Hindlimb muscle (tissue), 1 donor: ENCODE data around the gene HIGD1C. TPM values are rescaled to one million over a fixed set of nuclear protein-coding genes. Genes with fewer than 3 reads are reported as not detected.
"Not testable (repeated sequence)": the region's sequence is repeated elsewhere in the genome, so short reads cannot be mapped to it uniquely, and the experiment has no call there.

Experiments
- DNase-seq: peaks from one replicate; pipeline ENCODE4 v3.0.0-alpha.2; 2013
- polyA plus RNA-seq: library from polyadenylated mRNA; unstranded; fragments of 120-200 nt; gene quantifications from one replicate; pipeline ENCODE4 v1.2.1, GENCODE V29; 2013; ENCODE audit not compliant: insufficient read length

The HIGD1C gene
- polyA plus RNA-seq, 1 donor, result not detected

DNA sequence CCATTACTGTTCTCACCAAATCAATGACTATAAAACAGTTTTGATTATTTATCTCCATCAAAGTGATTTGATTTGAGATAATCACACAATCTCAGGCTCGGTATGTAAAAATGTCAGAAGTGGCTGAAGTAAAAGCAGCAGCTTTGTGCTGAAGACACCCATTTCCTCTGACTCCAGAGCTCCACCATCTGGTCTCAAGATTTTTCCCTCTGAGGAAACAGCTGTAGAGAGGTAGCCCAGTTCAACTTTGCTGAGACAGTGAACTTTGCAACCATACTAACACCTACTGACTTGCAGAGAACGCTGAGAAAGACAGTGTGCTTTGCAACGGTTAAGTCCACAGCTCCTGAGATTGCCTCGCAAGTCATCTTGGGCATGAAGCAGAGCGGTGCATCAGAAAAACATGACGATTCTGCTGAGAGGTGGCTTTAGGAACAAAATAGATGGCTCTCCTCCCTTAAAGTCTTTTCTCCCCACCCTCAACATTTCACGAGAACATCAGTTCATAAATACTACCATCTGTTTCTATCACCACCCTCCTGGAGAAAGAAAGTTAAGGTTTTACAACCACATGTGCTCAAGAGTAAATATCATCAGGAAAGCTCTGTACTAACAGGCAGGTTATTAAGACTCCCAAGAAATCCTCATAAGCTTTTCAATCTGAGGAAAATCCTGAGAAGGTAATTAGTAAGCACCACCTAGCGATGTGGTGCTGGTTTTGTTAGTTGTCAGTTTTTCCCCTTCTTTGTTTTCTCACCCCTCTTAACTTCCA is 34.8 kb downstream of the HIGD1C start:
- DNase-seq, result peak; percentile 70

DNA sequence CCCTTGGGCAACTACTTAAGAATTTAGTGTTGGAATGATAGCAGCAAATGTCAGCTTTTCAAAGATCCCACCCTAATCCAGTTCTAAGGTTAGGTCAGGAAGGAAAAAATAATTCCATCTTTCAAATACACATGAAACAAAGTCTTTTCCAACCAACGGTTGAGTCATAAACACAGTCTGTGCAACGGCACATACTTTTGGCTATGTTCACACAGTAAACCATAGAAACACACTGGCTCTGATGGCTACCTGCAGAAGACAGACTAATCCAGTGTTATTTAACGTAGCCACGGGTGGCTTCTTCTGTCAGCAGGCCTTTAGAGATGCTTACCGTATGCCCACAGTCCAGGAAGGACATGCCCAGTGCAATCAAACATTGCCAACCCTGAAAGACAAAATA is 35.7 kb downstream of the HIGD1C start:
- no peak for DNase-seq

DNA sequence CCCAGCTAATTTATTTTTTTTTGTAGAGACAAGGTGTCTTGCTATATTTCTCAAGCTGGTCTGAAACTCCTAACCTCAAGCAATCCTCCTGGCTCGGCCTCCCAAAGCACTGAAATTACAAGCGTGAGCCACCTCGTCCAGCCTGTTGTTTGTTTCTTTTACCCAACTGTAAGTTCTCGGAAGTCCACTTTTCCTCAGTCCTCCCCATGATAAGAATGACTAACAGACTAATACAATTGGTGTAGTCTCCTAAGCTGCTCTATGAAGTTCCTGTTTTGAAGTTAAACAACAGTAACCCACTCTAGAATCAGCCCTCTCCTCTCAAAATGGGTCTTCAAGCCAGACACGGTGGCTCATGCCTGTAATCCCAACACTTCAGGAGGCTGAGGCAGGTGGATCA is 36.5 kb downstream of the HIGD1C start:
- DNase-seq, result no peak

DNA sequence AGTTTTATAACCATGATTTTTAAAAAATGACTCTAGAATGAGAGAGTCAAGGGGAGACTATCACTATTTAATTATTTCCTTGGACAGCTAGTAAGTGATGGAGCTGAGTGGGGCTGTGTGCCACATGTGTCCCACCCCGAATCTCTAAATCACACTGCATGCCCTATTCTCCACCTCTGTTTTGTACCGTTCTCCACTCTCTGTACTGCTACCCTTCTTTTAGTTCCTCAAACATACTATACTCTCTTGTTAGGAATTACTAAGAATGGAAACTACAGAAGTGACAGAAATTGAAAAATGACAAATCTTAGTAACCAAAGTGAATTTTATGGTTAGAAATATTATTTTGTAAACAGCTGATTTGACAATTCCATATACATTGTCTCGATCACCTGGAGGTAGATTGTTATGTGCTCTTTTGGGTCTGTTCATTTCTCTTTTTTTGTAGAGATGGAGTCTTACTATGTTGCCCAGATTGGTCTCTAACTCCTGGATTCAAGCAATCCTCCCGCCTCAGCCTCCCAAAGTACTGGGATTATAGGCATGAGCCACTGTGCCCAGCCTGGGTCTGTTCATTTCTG is 37.9 kb downstream of the HIGD1C start:
- DNase-seq, result no peak

DNA sequence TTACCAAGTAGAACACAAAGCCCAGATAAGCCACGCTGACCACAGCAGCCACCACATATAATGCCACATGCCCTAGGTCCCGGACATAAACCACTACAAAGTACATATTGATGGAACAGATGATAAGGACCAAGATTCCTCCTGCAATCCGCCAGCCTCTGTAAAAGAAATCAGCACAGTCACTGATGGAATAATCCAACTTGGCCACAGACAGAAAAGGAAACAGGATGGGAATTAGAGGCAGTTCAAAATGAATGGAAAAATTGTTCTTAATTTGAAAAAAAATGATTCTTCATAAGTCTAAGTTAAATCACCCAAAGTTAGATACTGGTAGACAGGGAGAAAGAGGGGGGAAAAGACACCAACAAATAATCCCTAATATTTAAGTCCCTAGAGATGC is 38.4 kb downstream of the HIGD1C start:
- no peak for DNase-seq

DNA sequence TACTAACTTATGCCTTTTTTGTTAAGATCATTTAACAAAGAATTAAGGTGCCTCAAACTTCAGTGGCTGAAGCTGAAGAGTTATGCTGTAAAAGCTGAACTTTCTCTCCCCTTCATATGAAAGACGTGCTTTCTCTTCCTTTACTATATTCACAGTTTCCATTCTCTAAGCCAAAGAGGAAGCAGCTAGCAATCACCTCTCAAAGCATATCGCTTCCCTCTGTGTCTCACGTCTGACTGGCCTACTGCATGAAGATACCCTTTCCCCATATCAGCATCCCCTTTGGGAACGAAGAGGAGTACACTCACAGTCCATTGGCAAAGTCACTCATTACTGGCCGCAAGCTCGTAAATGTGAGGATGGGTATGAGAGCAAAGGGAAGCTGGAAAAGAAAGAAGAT is 38.9 kb downstream of the HIGD1C start:
- DNase-seq, result no peak

DNA sequence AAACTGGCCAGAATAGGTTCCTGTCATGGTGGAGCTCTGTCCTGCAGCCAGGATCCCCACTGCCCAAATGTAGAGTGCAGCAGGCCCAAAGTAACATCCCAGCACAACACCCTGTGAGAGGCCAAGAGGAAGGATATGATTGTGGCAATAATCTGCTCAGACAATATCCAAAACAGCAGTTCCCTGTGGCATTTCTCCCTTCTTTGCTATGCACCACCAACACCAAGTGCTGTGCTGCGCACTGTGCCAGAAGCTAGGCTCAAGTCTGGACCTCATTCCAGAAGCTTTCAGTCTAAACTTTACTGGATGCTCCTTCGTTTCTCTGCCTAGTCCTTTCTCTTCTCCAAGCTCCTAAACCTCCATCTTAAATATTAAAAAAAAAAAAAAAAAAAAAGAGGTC is 40.5 kb downstream of the HIGD1C start:
- DNase-seq, result no peak

DNA sequence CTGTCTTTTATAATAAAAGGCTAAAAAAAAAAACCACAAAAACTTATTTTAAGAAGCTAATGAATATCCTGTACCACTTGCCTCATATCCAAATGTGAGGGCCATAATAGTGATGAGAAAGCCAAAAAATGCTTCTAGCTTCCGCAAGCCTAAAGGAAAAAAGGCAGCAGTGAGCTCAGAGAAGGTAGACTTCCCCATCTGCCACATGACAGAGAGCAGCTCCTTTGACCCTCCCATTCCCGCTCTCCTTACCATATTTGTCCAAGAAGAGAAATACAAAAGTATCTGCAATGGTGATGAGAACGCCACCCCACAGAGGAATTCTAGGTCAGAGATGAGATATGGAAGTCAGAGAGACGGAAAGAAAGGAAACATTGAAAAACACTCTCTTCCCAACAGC is 46.7 kb downstream of the HIGD1C start:
- no peak for DNase-seq

DNA sequence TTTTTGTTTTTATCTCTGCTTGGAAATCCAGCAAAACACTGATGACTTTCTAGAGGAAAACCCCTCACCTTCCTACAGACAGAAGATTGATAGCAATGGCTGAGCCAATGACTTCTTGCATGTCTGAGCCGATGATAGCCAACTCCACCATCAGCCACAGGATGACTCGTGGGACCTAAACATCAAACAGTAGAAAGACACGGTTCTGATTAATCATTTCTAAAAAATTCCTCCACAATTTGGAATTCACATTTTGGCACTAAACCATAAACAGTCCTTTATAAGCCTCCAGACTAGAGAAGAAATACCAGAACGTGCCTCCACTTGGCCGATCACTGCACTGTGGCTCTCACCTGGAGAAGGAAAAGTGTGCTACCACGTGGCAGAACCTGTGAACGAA is 47.9 kb downstream of the HIGD1C start:
- no peak for DNase-seq

DNA sequence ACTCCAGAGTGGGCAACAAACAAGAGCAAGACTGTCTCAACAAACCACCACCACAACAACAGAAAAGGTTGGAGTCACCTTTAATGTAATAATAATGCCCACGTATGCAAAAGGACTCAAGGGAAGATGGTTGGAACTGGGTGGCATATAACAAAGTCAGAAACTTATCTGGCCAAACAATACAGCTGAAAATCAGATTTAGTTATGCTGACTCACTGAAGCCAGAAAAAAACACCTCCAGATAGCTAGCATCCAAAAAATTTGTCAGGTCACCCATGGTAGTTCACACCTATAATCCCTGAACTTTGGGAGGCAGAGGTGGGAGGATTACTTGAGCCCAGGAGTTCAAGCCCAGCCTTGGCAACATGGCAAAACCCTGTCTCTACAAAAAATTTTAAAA is 49.5 kb downstream of the HIGD1C start:
- no peak for DNase-seq

DNA sequence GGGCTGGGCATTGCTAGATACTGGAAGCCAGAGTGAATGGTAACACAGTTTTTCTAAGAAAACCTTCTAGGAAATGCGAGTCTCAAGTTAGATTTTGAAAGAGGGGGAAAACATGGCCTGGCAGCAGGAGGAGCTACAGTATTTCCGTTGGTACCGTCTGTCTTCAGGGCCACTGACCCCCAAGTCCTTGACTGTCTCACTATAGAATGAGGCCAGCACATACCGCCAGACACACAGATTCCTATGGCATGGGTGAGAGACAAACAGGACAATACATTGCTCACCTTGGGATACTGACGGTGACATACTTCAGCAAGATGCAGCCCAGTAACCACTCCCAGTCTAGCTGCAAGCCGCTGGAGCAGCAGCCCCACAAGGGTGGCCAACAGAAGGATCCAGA is 52.2 kb downstream of the HIGD1C start:
- DNase-seq, result no peak

DNA sequence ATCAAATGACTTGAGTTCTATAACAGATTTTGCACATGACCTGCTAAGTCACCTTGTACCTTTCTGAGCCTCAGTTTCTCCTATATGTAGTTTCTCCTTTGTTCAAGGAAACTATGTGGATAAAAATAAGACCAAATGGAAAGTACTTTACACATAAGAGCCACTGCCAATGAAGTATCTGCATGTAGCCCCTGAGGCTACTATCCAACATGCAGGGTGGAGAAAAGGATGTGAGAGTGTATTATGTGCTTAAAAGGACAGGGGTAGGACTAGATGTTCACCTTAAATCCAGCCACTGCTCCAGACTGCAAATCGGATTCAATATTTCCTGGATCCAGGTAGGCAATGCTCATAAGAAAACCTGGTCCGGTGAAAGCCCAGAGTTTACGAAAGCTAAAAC is 52.7 kb downstream of the HIGD1C start:
- DNase-seq, result no peak

DNA sequence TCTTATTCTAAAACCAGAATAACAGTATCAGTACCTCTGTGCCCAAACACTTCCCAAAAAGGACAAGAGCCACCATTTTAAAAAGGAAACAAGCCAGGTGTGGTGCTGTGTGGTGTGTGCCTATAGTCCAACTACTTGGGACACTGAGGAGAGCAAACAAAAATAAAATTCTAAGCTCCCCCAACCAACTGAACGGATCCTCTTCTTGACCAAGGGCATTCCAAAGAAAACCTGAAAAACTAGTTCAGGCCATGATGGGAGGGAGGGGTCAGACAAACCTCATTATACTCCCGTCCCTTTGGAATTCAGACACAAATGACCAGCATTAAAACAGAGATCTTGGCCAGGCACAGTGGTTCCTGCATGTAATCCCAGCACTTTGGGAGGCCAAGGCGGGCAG is 53.3 kb downstream of the HIGD1C start:
- no peak for DNase-seq

DNA sequence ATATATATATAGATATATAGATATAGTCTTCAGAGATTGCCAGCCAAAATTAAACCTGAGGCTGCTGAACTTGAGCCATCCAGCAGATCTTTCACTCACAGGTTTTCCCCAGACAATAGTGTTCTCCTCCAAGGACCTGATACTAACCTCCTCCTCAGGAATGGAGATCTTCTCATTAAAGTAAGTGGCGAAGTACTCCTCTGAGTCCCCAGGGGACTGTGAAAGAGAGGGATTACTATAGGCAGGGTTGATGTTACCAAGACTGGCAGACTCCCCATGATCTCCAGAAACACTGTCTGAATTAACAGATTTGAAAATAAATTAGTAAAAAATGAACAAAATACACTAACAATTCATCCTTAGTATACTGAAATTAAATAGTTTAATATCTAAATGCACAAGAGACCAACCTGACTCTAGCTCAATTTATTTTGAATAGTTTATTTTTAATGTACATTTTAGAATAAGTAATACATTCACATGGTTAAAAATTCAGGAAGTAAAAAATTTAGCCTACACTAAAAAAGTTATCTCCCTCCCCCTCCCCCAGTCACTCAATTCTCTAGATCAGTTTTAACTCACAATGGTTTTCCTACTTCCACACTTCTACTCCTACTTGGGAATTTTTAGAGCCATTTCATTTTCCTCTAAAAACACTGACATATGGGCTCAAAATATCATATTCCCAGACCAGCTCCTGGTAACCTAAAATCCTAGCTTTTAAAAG is 56.1 kb downstream of the HIGD1C start:
- DNase-seq, result no peak

DNA sequence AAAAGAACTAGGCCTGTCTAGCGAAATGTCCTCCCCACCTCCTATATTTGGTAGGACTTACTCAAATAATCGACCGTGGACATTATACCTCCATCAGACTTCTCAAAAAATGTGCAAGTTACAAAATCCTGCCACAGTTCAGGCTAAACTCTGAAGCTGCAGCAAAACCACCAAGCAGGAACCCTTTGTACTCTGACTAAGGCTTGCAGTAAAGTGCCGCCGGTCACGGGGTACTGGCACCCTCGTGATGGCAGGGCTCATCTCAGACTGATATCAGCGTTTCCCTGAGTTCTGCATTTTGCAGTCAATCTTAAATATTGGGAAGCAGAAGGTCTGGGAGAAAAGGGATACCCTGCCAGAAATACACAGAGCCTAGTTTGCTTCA is 56.7 kb downstream of the HIGD1C start:
- no peak for DNase-seq

DNA sequence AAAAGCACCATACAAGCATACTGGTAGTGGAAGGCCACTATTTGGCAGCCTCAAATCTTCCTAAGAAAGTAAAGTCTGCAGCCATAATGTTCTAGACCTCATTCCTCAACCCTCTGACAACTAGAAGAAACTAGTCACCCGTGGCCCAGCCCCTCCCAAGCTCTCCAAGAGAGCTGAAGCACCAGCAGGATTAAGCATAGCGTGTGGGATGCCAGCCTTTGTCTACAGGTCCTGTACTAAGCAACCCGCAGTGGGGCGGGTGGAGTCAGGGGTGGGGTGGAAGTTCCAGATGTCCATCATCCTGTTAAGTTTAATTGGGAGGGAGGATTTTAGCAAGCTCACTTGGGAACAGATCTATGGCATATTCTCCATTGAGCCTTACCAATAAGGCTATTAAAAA is 59.6 kb downstream of the HIGD1C start:
- DNase-seq, result no peak

DNA sequence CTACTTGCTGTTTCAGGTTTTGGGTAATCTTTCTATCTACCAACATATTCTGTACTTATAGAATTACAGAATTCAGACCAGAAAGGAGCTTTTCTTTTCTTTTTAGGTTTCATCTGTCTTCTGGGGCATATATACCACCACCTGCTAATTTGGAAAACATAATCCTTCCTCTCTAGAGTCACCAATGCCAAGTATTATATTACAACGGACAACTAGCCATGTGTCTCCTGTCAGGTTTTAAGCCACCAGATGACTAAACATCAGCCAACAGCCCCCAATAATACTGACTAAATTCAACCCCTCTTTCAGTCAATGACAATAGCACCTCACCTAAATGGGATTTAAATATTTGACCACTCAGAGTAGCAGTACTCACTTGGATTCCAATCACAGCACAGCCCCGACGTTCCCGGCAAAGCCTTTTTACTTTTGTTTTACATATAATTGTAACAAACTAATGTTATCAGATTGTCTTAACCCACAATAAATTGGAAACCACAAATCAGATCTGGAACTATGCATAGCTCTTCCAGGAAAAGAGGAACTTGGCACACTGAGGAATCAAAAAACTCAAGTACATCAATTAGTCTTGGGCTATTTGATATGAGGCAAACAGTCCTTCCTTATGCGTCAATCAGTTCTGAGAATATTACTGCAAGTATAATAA is 60.4 kb downstream of the HIGD1C start:
- DNase-seq, result no peak

DNA sequence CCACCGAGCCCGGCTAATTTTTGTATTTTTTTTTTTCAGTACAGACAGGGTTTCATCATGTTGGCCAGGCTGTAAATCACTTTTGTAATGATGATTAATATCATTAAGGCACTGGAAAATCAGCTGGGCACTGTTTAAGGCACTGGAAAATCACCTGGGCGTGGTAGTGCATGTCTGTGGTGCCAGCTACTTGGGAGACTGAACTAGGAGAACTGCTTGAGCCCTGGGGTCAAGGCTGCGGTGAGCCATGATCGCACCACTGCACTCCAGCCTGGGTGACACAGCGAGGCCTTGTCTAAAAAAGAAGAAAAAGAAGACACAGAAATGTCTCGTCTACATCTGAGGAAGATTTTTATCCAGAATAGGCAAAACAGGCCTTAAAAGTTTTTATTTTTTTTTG is 61.1 kb downstream of the HIGD1C start:
- no peak for DNase-seq

DNA sequence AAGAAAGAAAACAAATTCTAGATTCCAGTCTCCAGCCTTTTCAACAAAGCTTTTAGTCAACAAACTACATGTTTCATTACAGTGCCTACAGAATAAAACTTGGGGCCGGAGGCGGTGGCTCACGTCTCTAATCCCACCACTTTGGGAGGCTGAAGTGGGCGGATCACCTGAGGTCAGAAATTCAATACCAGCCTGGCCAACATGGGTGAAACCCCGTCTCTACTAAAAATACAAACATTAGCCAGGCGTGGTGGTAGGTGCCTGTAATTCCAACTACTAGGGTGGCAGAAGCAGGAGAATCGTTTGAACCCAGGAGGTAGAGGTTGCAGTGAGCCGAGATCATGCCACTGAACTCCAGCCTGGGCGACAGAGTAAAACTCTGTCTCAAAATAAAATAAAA is 62.1 kb downstream of the HIGD1C start:
- DNase-seq, result not testable (repeated sequence)

DNA sequence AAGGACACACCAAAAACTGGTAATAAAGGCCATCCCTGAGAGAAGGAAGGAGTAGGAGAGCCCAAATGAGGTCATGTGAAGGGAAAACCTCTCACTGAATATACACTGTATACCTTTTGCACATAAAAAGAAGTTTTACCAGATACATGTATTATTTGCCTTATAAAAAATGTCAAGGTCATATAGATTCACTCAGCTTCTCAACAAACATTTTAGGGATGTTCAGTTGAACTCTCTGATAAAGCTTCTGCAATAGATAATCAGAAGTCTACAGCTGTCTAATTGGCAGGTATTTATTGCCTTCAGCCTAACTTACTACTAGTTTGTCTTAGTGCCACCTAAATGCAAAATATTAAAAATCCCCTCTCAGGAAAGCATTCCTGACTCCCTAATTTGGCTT is 65.1 kb downstream of the HIGD1C start:
- DNase-seq, result no peak

DNA sequence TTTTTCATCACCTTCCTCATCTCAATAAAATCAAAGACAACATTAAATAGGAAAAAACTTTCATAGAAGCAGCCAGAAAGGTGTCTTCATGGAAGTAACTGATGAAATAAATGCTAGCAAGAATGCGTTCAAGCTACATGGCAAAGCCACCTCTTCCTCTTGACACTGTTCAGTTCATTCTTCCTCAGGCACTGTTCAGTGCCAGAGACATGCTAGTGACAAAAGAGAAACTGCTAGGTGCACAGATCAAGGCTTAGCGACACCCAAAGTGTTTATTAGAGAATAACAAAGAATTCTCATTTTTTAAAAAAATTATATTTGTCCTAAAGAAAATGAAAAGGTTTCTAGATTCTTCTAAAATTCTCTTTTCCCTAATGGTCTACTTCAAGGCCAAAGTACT is 66.6 kb downstream of the HIGD1C start:
- DNase-seq, result no peak

DNA sequence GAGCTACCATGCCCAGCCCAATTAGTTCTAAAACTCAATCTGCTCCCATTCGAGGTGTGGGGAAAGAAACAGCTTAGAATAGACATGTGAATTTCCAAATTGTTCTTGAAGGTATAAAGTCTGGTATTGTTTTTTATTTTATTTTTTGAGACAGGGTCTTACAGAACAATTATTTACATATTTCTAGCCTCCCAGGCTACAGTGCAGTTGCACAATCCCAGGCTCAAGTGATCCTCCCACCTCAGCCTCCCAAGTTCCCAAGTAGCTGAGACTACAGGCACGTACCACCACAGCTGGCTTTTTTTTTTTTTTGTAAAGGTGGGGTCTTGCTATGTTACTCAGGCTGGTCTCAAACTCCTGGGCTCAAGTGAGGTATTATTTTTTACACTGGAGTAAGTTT is 67.6 kb downstream of the HIGD1C start:
- DNase-seq, result no peak
